ENCODE measurements around the gene POU3F1.

DNA sequence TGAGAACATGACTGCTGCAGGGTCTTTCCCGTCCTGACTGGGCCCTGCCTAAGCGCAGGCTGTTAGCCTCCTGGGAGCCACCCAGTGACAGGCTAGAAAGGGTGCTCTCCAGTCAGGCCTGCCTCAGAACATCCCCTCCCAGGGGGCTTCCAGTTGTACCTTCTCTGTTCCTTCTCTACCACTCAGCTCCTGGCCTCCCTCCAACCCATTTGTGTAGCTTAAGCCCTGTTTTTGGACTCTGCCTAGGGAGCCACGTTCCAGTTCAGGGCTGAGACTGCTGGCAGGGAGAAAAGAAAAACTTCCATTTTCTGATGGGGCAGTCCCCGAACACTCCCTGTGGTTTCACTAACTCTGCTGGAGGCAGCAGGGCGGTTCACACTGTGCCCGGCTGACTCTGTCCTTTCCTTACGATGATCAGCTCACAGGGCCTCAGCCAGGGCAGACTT, 15.3 kb upstream of the POU3F1 start:
- TF ChIP-seq EZH2 (IDR thresholded peaks at IDR 0.05; ENCODE audit: borderline replicate concordance, low read length): no peak
- TF ChIP-seq, protein P1, sequence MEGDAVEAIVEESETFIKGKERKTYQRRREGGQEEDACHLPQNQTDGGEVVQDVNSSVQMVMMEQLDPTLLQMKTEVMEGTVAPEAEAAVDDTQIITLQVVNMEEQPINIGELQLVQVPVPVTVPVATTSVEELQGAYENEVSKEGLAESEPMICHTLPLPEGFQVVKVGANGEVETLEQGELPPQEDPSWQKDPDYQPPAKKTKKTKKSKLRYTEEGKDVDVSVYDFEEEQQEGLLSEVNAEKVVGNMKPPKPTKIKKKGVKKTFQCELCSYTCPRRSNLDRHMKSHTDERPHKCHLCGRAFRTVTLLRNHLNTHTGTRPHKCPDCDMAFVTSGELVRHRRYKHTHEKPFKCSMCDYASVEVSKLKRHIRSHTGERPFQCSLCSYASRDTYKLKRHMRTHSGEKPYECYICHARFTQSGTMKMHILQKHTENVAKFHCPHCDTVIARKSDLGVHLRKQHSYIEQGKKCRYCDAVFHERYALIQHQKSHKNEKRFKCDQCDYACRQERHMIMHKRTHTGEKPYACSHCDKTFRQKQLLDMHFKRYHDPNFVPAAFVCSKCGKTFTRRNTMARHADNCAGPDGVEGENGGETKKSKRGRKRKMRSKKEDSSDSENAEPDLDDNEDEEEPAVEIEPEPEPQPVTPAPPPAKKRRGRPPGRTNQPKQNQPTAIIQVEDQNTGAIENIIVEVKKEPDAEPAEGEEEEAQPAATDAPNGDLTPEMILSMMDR (IDR thresholded peaks at IDR 0.05; ENCODE audit: low read length): no peak
